Stimulated activated CD8-positive, alpha-beta memory T cell treated with anti-CD3 and anti-CD28 coated beads, Interleukin-7, amount 100 ng/mL, for 24 hours (primary cell): ENCODE measurements around the gene GAB4.

Experiments
- DNase-seq: peaks from one replicate; pipeline ENCODE4 v3.0.0-alpha.2; 2020; ENCODE audit warnings: low read depth

GAB4 gene

GRCh38 chr22:16987822-16988221 is 20.2 kb downstream of the GAB4 start:
- DNase-seq = no peak

GRCh38 chr22:16975155-16975885 is 32.7 kb downstream of the GAB4 start:
- no peak for DNase-seq

GRCh38 chr22:16974298-16975084 is 33.5 kb downstream of the GAB4 start:
- DNase-seq = no peak

- no peak for DNase-seq
Observed at GRCh38 chr22:16973591-16974297, 34.3 kb downstream of the GAB4 start.

GRCh38 chr22:16972311-16972710 is 35.7 kb downstream of the GAB4 start:
- DNase-seq = no peak

GRCh38 chr22:16970446-16970845 is 37.6 kb downstream of the GAB4 start:
- DNase-seq = no peak

GRCh38 chr22:16969508-16970327 is 38.3 kb downstream of the GAB4 start:
- DNase-seq = no peak

- DNase-seq = no peak
Observed at GRCh38 chr22:16968218-16968595, 39.8 kb downstream of the GAB4 start.

GRCh38 chr22:16967453-16968217 is 40.4 kb downstream of the GAB4 start:
- DNase-seq = no peak

GRCh38 chr22:16966251-16966650 is 41.8 kb downstream of the GAB4 start:
- DNase-seq = no peak

- no peak for DNase-seq
Observed at GRCh38 chr22:16965560-16965959, 42.5 kb downstream of the GAB4 start.

- DNase-seq = no peak
Observed at GRCh38 chr22:16965083-16965482, 42.9 kb downstream of the GAB4 start.

- DNase-seq = no peak
Observed at GRCh38 chr22:16964366-16964765, 43.7 kb downstream of the GAB4 start.

- DNase-seq = no peak
Observed at GRCh38 chr22:16963189-16963945, 44.7 kb downstream of the GAB4 start.

GRCh38 chr22:16962501-16962900 is 45.5 kb downstream of the GAB4 start:
- DNase-seq = no peak

- no peak for DNase-seq
Observed at GRCh38 chr22:16961477-16962186, 46.4 kb downstream of the GAB4 start.

- no peak for DNase-seq
Observed at GRCh38 chr22:16960884-16961249, 47.2 kb downstream of the GAB4 start.

GRCh38 chr22:16960220-16960883 is 47.7 kb downstream of the GAB4 start:
- DNase-seq = no peak

- no peak for DNase-seq
Observed at GRCh38 chr22:16959345-16959930, 48.6 kb downstream of the GAB4 start.
